Right atrium auricular region (tissue), 2 donors: Measurements from ENCODE around the gene TRO. TPM values are rescaled to one million over a fixed set of nuclear protein-coding genes. Genes with fewer than 3 reads are reported as not detected.

Source experiments
- DNase-seq: peaks from one replicate; pipeline ENCODE4 v3.0.0-alpha.2; 2019; ENCODE audit warnings: low spot score
- H3K27ac ChIP-seq, 2 donors: fragments of 200-600 bp; sonication (generic); 1 replicate in 1 of 2; 2 replicates in 1 of 2; pipeline ENCODE4 v1.5.1; 2016 to 2019
- H3K27me3 ChIP-seq, 2 donors: fragments of 200-600 bp; sonication (generic); one replicate each; pipeline versions ENCODE4 v1.5.1 to v1.6.0; 2017 to 2019
- H3K36me3 ChIP-seq: fragments of 200-600 bp; sonication (generic); one replicate; pipeline ENCODE4 v1.5.1; 2016
- H3K4me1 ChIP-seq, 2 donors: fragments of 200-600 bp; sonication (generic); one replicate each; pipeline versions ENCODE4 v1.5.1 to v1.6.0; 2017 to 2019
- H3K4me3 ChIP-seq, 2 donors: fragments of 200-600 bp; sonication (generic); 1 replicate in 1 of 2; 2 replicates in 1 of 2; pipeline ENCODE4 v1.5.1; 2017 to 2019; ENCODE audit warnings: mild to moderate bottlenecking in 1 of 2, moderate library complexity in 1 of 2
- H3K9me3 ChIP-seq, 2 donors: fragments of 200-600 bp; sonication (generic); one replicate each; pipeline ENCODE4 v1.5.1; 2019
- total RNA-seq, 2 donors: library from RNA; depleted of rRNA; stranded (reverse); fragments of >200 nt; gene quantifications; one replicate each; pipeline ENCODE4 v1.1.0, GENCODE V29; 2016
- TF ChIP-seq, protein P1 (sequence below), 2 donors: fragments of 200-600 bp; sonication (generic); IDR thresholded peaks; one replicate each; pipeline ENCODE4 v1.5.1; 2019; ENCODE audit warnings: antibody characterized with exemption in 2 of 2

Gene TRO, protein sequence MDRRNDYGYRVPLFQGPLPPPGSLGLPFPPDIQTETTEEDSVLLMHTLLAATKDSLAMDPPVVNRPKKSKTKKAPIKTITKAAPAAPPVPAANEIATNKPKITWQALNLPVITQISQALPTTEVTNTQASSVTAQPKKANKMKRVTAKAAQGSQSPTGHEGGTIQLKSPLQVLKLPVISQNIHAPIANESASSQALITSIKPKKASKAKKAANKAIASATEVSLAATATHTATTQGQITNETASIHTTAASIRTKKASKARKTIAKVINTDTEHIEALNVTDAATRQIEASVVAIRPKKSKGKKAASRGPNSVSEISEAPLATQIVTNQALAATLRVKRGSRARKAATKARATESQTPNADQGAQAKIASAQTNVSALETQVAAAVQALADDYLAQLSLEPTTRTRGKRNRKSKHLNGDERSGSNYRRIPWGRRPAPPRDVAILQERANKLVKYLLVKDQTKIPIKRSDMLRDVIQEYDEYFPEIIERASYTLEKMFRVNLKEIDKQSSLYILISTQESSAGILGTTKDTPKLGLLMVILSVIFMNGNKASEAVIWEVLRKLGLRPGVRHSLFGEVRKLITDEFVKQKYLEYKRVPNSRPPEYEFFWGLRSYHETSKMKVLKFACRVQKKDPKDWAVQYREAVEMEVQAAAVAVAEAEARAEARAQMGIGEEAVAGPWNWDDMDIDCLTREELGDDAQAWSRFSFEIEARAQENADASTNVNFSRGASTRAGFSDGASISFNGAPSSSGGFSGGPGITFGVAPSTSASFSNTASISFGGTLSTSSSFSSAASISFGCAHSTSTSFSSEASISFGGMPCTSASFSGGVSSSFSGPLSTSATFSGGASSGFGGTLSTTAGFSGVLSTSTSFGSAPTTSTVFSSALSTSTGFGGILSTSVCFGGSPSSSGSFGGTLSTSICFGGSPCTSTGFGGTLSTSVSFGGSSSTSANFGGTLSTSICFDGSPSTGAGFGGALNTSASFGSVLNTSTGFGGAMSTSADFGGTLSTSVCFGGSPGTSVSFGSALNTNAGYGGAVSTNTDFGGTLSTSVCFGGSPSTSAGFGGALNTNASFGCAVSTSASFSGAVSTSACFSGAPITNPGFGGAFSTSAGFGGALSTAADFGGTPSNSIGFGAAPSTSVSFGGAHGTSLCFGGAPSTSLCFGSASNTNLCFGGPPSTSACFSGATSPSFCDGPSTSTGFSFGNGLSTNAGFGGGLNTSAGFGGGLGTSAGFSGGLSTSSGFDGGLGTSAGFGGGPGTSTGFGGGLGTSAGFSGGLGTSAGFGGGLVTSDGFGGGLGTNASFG (N-terminal part only)
- total RNA-seq = 1 to 10 TPM; 4.3 to 4.9 TPM

DNA sequence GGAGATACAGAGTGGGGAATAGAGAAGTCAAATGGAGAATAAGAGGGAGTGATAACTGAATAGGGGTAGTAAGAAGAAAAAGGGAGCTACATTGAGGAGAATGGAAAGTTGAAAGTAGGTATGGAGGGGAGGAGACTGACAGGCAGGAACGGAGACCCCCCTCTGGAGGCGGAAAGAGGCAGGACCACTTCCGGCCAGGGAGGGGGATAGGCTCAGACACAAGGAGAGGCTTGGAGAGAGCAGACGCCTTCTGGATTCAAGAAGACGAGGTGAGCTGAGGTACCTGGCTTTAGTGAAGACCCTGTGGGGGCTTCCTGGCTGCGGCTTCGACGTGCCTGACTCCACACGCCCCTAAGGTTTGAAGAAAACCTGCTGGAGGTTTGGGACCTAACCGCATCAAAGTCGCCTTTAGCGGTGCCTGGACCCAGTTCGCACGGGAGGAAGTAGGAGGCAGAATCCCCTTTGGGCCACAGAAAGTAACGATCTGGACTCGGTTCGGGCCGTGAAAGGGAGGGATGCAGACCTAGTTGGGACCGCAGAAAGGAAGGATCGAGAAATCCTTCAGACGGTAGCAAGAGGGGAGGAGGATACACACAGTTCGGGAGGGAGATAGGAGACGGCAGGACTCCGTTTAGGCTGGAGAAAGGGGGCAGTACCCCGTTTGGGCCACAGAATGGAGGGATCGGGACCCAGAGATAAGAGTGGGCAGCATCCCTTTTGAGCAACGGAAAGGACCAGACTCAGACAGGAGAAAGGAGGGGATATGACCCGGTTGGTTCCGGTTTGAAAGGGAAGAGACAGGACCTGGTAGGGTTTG is at the start of gene TRO:
TRO (plus strand) TSS at position 215 of the 817 bp plus-strand sequence. CDS start 1,423 bp downstream, outside the sequence.
- Histone ChIP-seq H3K4me3 (peak within 1 kb of the TSS; percentile 50 to 52), H3K27ac (peak within 1 kb of the TSS in 1 of 2 donors; percentile 40), H3K36me3 (no peaks in the 10 kb centered on the region), H3K9me3 (no peaks in the 10 kb centered on the region), H3K4me1 (no peaks in the 10 kb centered on the region), H3K27me3 (no peaks in the 10 kb centered on the region)
- TF ChIP-seq, protein P1, sequence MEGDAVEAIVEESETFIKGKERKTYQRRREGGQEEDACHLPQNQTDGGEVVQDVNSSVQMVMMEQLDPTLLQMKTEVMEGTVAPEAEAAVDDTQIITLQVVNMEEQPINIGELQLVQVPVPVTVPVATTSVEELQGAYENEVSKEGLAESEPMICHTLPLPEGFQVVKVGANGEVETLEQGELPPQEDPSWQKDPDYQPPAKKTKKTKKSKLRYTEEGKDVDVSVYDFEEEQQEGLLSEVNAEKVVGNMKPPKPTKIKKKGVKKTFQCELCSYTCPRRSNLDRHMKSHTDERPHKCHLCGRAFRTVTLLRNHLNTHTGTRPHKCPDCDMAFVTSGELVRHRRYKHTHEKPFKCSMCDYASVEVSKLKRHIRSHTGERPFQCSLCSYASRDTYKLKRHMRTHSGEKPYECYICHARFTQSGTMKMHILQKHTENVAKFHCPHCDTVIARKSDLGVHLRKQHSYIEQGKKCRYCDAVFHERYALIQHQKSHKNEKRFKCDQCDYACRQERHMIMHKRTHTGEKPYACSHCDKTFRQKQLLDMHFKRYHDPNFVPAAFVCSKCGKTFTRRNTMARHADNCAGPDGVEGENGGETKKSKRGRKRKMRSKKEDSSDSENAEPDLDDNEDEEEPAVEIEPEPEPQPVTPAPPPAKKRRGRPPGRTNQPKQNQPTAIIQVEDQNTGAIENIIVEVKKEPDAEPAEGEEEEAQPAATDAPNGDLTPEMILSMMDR (IDR thresholded peaks at IDR 0.05) = no peak
- no peak for DNase-seq

DNA sequence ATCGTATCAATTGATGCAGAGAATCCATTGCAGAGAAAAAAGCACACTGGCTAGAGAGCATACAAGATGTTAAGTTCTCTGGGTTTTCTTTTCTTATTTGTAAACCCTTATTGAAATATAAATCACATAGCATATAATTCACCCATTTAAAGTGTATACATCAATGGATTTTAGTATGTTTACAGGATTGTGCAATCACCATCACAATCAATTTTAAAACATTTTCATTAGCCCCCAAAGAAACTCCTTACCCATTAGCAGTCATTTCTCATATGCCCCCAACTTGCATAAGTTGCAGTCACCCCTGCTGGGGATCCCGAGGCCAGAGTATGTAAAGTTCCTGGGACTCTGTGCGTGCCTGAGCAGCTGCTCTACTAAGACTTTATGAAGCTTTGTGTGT is 34.9 kb upstream of the TRO start:
- H3K4me3 ChIP-seq = no peak overlapping the region

DNA sequence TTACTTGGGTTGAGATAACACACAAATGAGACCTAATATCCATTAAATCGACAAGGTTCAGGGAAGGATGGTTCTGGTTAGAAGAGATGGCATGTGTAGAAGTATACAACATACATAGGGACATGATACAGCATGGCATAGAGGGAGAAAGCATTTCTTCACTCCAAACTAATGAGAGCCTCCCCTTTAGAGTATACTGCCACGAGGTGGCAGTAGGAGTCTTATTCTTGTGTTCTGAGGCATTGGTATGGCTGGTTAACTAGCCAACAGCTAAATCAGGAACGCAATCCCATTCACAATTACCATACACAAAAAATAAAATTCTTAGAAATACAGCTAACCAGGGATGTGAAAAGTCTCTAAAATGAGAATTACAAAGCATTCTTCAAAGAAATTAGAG is 29.1 kb upstream of the TRO start:
- no peaks in the 10 kb centered on the region for H3K36me3 ChIP-seq
- DNase-seq = no peak
- no peaks in the 10 kb centered on the region for H3K4me1 ChIP-seq
- peaks cover 0 to 13% of the 10 kb centered on the region in 2 donors for H3K9me3 ChIP-seq
- TF ChIP-seq, protein P1 (IDR thresholded peaks at IDR 0.05) = peak in 1 of 2 donors; percentile 53
- H3K27ac ChIP-seq = no peak overlapping the region
- H3K4me3 ChIP-seq = no peak overlapping the region
- no peaks in the 10 kb centered on the region for H3K27me3 ChIP-seq

More for the DNA sequence above, 34.9 kb upstream of the TRO start:
- TF ChIP-seq, protein P1 (IDR thresholded peaks at IDR 0.05) = no peak
- H3K27ac ChIP-seq = no peak overlapping the region
- no peaks in the 10 kb centered on the region for H3K4me1 ChIP-seq
- no peak for DNase-seq
- H3K9me3 ChIP-seq = no peaks in the 10 kb centered on the region
- no peaks in the 10 kb centered on the region for H3K27me3 ChIP-seq
- H3K36me3 ChIP-seq = no peaks in the 10 kb centered on the region

DNA sequence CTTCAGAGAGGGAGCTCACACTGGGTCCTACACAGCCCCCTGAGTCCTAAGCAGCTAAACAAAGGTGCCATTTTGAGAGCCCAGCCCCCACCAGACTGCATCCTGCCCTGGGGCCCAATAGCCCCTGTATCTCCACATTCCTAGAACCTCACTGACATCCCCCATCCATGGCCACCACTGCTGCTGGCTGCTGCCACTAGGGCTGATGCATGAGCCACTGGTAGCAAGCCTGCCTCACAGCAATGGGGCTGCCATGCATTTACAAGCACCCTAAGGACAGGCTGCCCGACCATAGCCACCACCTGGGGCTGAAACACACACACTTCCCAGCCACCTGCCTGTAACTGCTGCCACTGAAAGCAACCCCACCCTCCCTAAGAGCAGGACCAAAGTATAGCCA is 26.5 kb upstream of the TRO start:
- TF ChIP-seq, protein P1 (IDR thresholded peaks at IDR 0.05) = no peak
- Histone ChIP-seq H3K4me1 (no peaks in the 10 kb centered on the region), H3K4me3 (no peak overlapping the region), H3K9me3 (peaks cover 0 to 13% of the 10 kb centered on the region in 2 donors), H3K36me3 (no peaks in the 10 kb centered on the region), H3K27me3 (no peaks in the 10 kb centered on the region), H3K27ac (no peak overlapping the region)
- DNase-seq = no peak

DNA sequence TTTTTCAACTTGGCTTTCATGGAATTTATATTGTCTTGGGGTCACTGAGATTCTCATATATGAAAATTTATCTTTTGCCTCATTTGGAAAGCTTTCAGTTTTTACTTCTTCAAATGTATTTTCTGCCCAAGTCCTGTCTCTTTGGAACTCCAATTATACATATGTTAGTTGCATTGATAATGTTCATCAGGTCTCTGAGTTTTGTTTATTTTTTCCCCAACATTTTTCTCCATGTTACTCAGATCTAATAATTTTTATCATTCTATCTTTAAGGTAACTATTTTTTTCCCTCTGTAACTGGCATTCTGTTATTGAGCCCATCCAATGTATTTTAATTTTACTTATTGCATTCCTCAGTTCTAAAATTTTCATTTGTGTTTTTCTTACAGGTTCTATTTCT is 10.7 kb upstream of the TRO start:
- H3K36me3 ChIP-seq = no peaks in the 10 kb centered on the region
- peaks cover 0 to 12% of the 10 kb centered on the region in 2 donors for H3K9me3 ChIP-seq
- no peaks in the 10 kb centered on the region for H3K27me3 ChIP-seq
- H3K4me3 ChIP-seq = no peak overlapping the region
- H3K4me1 ChIP-seq = no peaks in the 10 kb centered on the region
- no peak overlapping the region for H3K27ac ChIP-seq
- no peak for DNase-seq
- TF ChIP-seq, protein P1 (IDR thresholded peaks at IDR 0.05) = no peak
